Smooth muscle cell (in vitro differentiated cells): ENCODE measurements around the gene AGTRAP. TPM values are rescaled to one million over a fixed set of nuclear protein-coding genes. Genes with fewer than 3 reads are reported as not detected.

Source experiments
- DNase-seq: peaks from one replicate; lab custom pipeline; 2025; ENCODE audit not compliant: unreplicated experiment; lab: John Stamatoyannopoulos, UW
- H2AFZ ChIP-seq: fragments of 200-600 bp; sonication (generic); 2 replicates; pipeline ENCODE4 v1.6.0; 2016; ENCODE audit warnings: antibody characterized with exemption, low read depth, mild to moderate bottlenecking
- H3F3A ChIP-seq: fragments of 200-600 bp; sonication (generic); 2 replicates; pipeline ENCODE4 v1.6.0; 2017; ENCODE audit warnings: antibody characterized with exemption, low read depth
- H3K27ac ChIP-seq: fragments of 200-600 bp; sonication (generic); 2 replicates; pipeline ENCODE4 v1.5.1; 2016; ENCODE audit warnings: low read depth, mild to moderate bottlenecking
- H3K27me3 ChIP-seq: fragments of 200-600 bp; sonication (generic); 2 replicates; pipeline ENCODE4 v1.6.1; 2016; ENCODE audit warnings: low read depth, mild to moderate bottlenecking
- H3K36me3 ChIP-seq: fragments of 200-600 bp; sonication (generic); 2 replicates; pipeline ENCODE4 v1.5.1; 2016; ENCODE audit warnings: low read depth
- H3K4me1 ChIP-seq: fragments of 200-600 bp; sonication (generic); 2 replicates; pipeline ENCODE4 v1.5.1; 2016; ENCODE audit warnings: low read depth
- H3K4me2 ChIP-seq: fragments of 200-600 bp; sonication (generic); 2 replicates; pipeline ENCODE4 v1.6.0; 2016; ENCODE audit warnings: mild to moderate bottlenecking
- H3K4me3 ChIP-seq: fragments of 200-600 bp; sonication (generic); 2 replicates; pipeline ENCODE4 v1.5.1; 2016; ENCODE audit warnings: mild to moderate bottlenecking
- H3K79me2 ChIP-seq: fragments of 200-600 bp; sonication (generic); 2 replicates; pipeline ENCODE4 v1.6.0; 2016; ENCODE audit warnings: low read depth, mild to moderate bottlenecking
- H3K9ac ChIP-seq: fragments of 200-600 bp; sonication (generic); 2 replicates; pipeline ENCODE4 v1.6.0; 2016; ENCODE audit warnings: low read depth
- H3K9me3 ChIP-seq: fragments of 200-600 bp; sonication (generic); replicated peaks from 2 replicates; pipeline ENCODE4 v1.5.1; 2016; ENCODE audit warnings: low read depth
- H4K20me1 ChIP-seq: fragments of 200-600 bp; sonication (generic); 2 replicates; pipeline ENCODE4 v1.6.0; 2016; ENCODE audit warnings: low read depth
- CTCF ChIP-seq: fragments of 200-600 bp; sonication (generic); IDR thresholded peaks from 2 replicates; pipeline ENCODE4 v1.5.1; 2017; ENCODE audit warnings: borderline replicate concordance, mild to moderate bottlenecking, antibody characterized with exemption; ENCODE audit not compliant: insufficient read depth, poor library complexity, severe bottlenecking
- WGBS: methylation state at CpG from one replicate; pipeline ENCODE4 v1.1.7; 2016; ENCODE audit warnings: low lambda C conversion rate; 5-methylcytosine and 5-hydroxymethylcytosine counted together
- polyA plus RNA-seq: library from polyadenylated mRNA; unstranded; fragments of >200 nt; fragmentation: Nextera tagmentation; extraction: Ambion mirVana; gene quantifications from 2 replicates; pipeline ENCODE4 v1.2.1, GENCODE V29; 2016
- total RNA-seq: library from RNA; depleted of rRNA; stranded (reverse); fragments of >200 nt; gene quantifications from 2 replicates; pipeline ENCODE4 v1.2.3, GENCODE V29; 2014

The AGTRAP gene
- total and polyA plus RNA-seq, 2 experiments from 2014 or later, result 30.9 to 76.8 TPM

DNA sequence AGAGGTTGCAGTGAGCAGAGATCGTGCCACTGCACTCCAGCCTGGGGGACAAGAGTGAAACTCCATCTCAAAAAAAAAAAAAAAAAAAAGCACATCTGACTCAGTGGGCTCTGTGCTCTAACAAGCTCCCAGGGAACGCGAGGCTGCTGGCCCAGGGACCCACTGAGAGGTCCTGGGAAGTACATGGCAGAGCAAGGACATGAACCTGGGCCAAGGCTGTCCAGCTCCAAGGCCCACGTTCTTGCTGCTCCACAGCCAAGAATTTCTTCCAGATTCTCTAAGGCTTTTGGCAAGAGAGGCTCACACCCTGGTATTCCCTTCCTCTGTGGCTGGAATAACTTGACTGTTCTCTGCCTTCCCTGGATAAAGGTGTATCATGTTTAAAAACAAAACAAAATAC, 15.4 kb upstream of the AGTRAP start:
- no peaks in the 10 kb centered on the region for H3K79me2 ChIP-seq
- H3K4me3 ChIP-seq, result no peak overlapping the region
- no peak overlapping the region for H2AFZ ChIP-seq
- no peak overlapping the region for H3K4me2 ChIP-seq
- H3F3A ChIP-seq, result no peaks in the 10 kb centered on the region
- H3K4me1 ChIP-seq, result no peaks in the 10 kb centered on the region
- H3K27ac ChIP-seq, result no peak overlapping the region
- H3K36me3 ChIP-seq, result no peaks in the 10 kb centered on the region
- H3K27me3 ChIP-seq, result no peaks in the 10 kb centered on the region
- no peaks in the 10 kb centered on the region for H3K9me3 ChIP-seq
- no peaks in the 10 kb centered on the region for H4K20me1 ChIP-seq
- no peak for TF ChIP-seq CTCF
- no peak overlapping the region for H3K9ac ChIP-seq
- WGBS, result 90% methylated on average over 4 of the region's 4 CpGs
- DNase-seq, result no peak

DNA sequence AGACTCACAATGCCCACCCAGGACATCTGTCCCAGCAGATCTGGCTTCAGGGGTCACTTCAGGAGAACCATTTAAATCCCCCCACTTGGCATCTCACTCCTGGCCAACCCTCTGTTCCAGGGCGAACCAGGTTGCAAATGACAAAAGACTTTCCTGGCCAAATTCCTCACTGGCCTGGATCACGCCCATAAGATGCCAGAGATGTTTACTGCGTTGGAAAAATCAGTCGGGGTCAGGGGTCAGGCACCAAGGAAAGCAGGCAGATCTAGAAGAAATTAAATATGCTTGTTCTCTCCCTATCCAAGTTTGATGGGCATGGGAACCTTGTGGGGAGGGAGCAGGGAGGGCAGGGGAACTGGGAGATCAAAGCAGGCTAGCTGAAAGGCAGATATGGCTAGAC, 14.6 kb upstream of the AGTRAP start:
- TF ChIP-seq CTCF, result no peak
- no peak overlapping the region for H3K27ac ChIP-seq
- WGBS, result 78% methylated on average over 4 of the region's 4 CpGs
- H3K4me3 ChIP-seq, result no peak overlapping the region
- no peaks in the 10 kb centered on the region for H3K4me1 ChIP-seq
- H3K9ac ChIP-seq, result no peak overlapping the region
- H3K36me3 ChIP-seq, result no peaks in the 10 kb centered on the region
- H3K79me2 ChIP-seq, result no peaks in the 10 kb centered on the region
- no peak overlapping the region for H3K4me2 ChIP-seq
- H2AFZ ChIP-seq, result no peak overlapping the region
- no peaks in the 10 kb centered on the region for H3F3A ChIP-seq
- no peaks in the 10 kb centered on the region for H3K9me3 ChIP-seq
- no peaks in the 10 kb centered on the region for H4K20me1 ChIP-seq
- H3K27me3 ChIP-seq, result no peaks in the 10 kb centered on the region
- DNase-seq, result no peak

DNA sequence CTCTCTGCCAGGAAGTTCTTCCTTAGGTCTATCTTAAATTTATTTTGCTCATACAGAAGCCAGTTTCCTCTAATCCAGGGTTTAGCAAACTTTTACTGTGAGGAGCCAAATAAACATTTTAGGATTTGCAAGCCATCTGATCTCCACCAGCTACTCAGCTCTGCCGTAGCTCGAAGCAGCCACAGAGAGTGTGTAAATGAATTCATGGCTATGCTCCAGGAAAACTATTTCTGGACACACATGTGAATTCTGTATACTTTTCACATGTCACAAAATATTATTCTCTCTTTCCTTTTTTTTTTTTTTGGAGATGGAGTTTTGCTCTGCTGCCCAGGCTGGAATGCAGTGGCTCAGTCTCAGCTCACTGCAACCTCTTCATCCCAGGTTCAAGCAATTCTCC, 13.4 kb upstream of the AGTRAP start:
- TF ChIP-seq CTCF, result no peak
- H3K27ac ChIP-seq, result no peak overlapping the region

DNA sequence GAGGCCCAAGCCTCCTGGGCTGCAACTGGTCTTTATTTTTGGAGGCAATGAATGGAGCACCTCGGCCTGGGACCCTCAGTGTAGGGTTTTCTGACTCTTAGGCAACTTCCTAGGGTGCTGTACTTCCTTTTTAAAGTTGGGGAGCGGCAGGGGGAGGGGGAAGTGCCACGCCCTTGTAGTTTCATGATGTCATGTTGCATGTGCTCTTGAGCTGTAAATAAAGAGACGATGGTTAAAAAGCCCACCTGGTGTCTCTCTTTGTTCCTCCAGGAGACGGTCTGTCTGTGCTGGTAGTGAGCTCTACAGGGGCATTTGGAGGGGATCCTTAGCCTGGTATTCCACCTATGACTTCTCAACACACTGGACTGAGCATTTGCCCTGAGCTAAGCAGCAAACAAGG, 10.3 kb upstream of the AGTRAP start:
- Histone ChIP-seq H4K20me1 (no peaks in the 10 kb centered on the region), H3F3A (no peaks in the 10 kb centered on the region), H2AFZ (no peak overlapping the region), H3K4me3 (no peak overlapping the region), H3K27ac (no peak overlapping the region), H3K36me3 (no peaks in the 10 kb centered on the region), H3K27me3 (no peaks in the 10 kb centered on the region), H3K4me2 (no peak overlapping the region), H3K9me3 (no peaks in the 10 kb centered on the region), H3K4me1 (peaks cover 5% of the 10 kb centered on the region), H3K9ac (no peak overlapping the region), H3K79me2 (no peaks in the 10 kb centered on the region)
- no peak for TF ChIP-seq CTCF
- 83% methylated on average over 5 of the region's 5 CpGs for WGBS
- no peak for DNase-seq

More for the DNA sequence above, 13.4 kb upstream of the AGTRAP start:
- no peak overlapping the region for H3K4me2 ChIP-seq
- WGBS, result 38% methylated on average over 2 of the region's 2 CpGs
- no peak overlapping the region for H2AFZ ChIP-seq
- H3K4me1 ChIP-seq, result no peaks in the 10 kb centered on the region
- no peaks in the 10 kb centered on the region for H3F3A ChIP-seq
- no peaks in the 10 kb centered on the region for H3K36me3 ChIP-seq
- H3K9me3 ChIP-seq, result no peaks in the 10 kb centered on the region
- H3K79me2 ChIP-seq, result no peaks in the 10 kb centered on the region
- H3K4me3 ChIP-seq, result no peak overlapping the region
- H4K20me1 ChIP-seq, result no peaks in the 10 kb centered on the region
- DNase-seq, result no peak
- H3K9ac ChIP-seq, result no peak overlapping the region
- no peaks in the 10 kb centered on the region for H3K27me3 ChIP-seq
